Measurements from ENCODE around the gene FAM219A.
A peak's percentile ranks its signal among the peaks of the same experiment; 100 is the strongest.

Gene FAM219A

GRCh38 chr9:34376596-34377403, 81.6 kb downstream of the FAM219A start, which contains the start of gene MYORG:
MYORG (minus strand) TSS chr9:34376898; CDS start chr9:34372943, 3,955 bp downstream.
- Histone ChIP-seq H3K27ac (peak within 1 kb of the TSS; percentile 75), H3K27me3 (ENCODE audit: insufficient read depth, low read depth, severe bottlenecking) (no peaks in the 10 kb centered on the region), H3K9me3 (ENCODE audit: severe bottlenecking) (peaks cover 2% of the 10 kb centered on the region), H3K4me3 (ENCODE audit: low read depth, low read length) (peak within 1 kb of the TSS; percentile 80), H3K36me3 (0 out of 2 replicates have a peak, but pooled peaks cover 4% of the 10 kb centered on the region)
- DNase-seq = peak; percentile 99
- no peak for TF ChIP-seq CTCF (IDR thresholded peaks at IDR 0.05; ENCODE audit: low read depth, low read length)

GRCh38 chr9:34375901-34376595, 82.3 kb downstream of the FAM219A start:
- Histone ChIP-seq H3K4me3 (ENCODE audit: low read depth, low read length) (peak overlapping the region; percentile 80), H3K36me3 (peaks cover 11% of the 10 kb centered on the region), H3K9me3 (ENCODE audit: severe bottlenecking) (peaks cover 6% of the 10 kb centered on the region), H3K27me3 (ENCODE audit: insufficient read depth, low read depth, severe bottlenecking) (no peaks in the 10 kb centered on the region), H3K27ac (peak overlapping the region; percentile 75)
- peak; percentile 63 for TF ChIP-seq CTCF (IDR thresholded peaks at IDR 0.05; ENCODE audit: low read depth, low read length)
- peak; percentile 80 for DNase-seq

- H3K27me3 ChIP-seq (ENCODE audit: insufficient read depth, low read depth, severe bottlenecking) = no peaks in the 10 kb centered on the region
- DNase-seq = no peak
- peaks cover 6% of the 10 kb centered on the region for H3K9me3 ChIP-seq (ENCODE audit: severe bottlenecking)
- no peak for TF ChIP-seq CTCF (IDR thresholded peaks at IDR 0.05; ENCODE audit: low read depth, low read length)
- peaks cover 16% of the 10 kb centered on the region for H3K36me3 ChIP-seq
- no peak overlapping the region for H3K27ac ChIP-seq
- no peak overlapping the region for H3K4me3 ChIP-seq (ENCODE audit: low read depth, low read length)
These were observed 83.3 kb downstream of the FAM219A start for GRCh38 chr9:34374905-34375552.

- Histone ChIP-seq H3K9me3 (ENCODE audit: severe bottlenecking) (peaks cover 6% of the 10 kb centered on the region), H3K36me3 (peaks cover 16% of the 10 kb centered on the region), H3K27ac (no peak overlapping the region), H3K27me3 (ENCODE audit: insufficient read depth, low read depth, severe bottlenecking) (no peaks in the 10 kb centered on the region), H3K4me3 (ENCODE audit: low read depth, low read length) (no peak overlapping the region)
- no peak for DNase-seq
- no peak for TF ChIP-seq CTCF (IDR thresholded peaks at IDR 0.05; ENCODE audit: low read depth, low read length)
These were observed 84.0 kb downstream of the FAM219A start for GRCh38 chr9:34374339-34374738.

GRCh38 chr9:34373749-34374148, 84.6 kb downstream of the FAM219A start:
- H3K27me3 ChIP-seq (ENCODE audit: insufficient read depth, low read depth, severe bottlenecking) = no peaks in the 10 kb centered on the region
- H3K27ac ChIP-seq = no peak overlapping the region
- no peak for TF ChIP-seq CTCF (IDR thresholded peaks at IDR 0.05; ENCODE audit: low read depth, low read length)
- peaks cover 6% of the 10 kb centered on the region for H3K9me3 ChIP-seq (ENCODE audit: severe bottlenecking)
- no peak overlapping the region for H3K4me3 ChIP-seq (ENCODE audit: low read depth, low read length)
- no peak for DNase-seq
- H3K36me3 ChIP-seq = peaks cover 16% of the 10 kb centered on the region
